Activated naive CD8-positive, alpha-beta T cell treated with anti-CD3 and anti-CD28 coated beads for 36 hours (primary cell): ENCODE measurements around the gene WFDC9. TPM values are rescaled to one million over a fixed set of nuclear protein-coding genes. Genes with fewer than 3 reads are reported as not detected.
A peak's percentile ranks its signal among the peaks of the same experiment; 100 is the strongest.
"Not testable (repeated sequence)": the region's sequence is repeated elsewhere in the genome, so short reads cannot be mapped to it uniquely, and the experiment has no call there.

Experiments used
- DNase-seq: peaks from one replicate; pipeline ENCODE4 v3.0.0; 2021
- H3K27ac Mint-ChIP-seq: one replicate; pipeline ENCODE4 v1.8.0; 2022; ENCODE audit warnings: mild to moderate bottlenecking, moderate library complexity, mixed read lengths
- H3K27me3 Mint-ChIP-seq: one replicate; pipeline ENCODE4 v1.8.0; 2022; ENCODE audit warnings: mild to moderate bottlenecking, mixed read lengths
- H3K36me3 Mint-ChIP-seq: one replicate; pipeline ENCODE4 v1.8.0; 2021; ENCODE audit warnings: mild to moderate bottlenecking, mixed read lengths
- H3K4me1 Mint-ChIP-seq: one replicate; pipeline ENCODE4 v1.8.0; 2021; ENCODE audit warnings: mixed read lengths
- H3K4me3 Mint-ChIP-seq: one replicate; pipeline ENCODE4 v1.8.0; 2022; ENCODE audit warnings: mild to moderate bottlenecking, moderate library complexity, mixed read lengths
- H3K9me3 Mint-ChIP-seq: one replicate; pipeline ENCODE4 v1.8.0; 2022; ENCODE audit warnings: mixed read lengths
- total RNA-seq, 2 experiments: library from RNA; stranded (reverse); gene quantifications; one replicate each; pipeline ENCODE4 v1.2.3, GENCODE V29; 2021

The WFDC9 gene
- total RNA-seq, 2 experiments from 2014 or later, result not detected

DNA sequence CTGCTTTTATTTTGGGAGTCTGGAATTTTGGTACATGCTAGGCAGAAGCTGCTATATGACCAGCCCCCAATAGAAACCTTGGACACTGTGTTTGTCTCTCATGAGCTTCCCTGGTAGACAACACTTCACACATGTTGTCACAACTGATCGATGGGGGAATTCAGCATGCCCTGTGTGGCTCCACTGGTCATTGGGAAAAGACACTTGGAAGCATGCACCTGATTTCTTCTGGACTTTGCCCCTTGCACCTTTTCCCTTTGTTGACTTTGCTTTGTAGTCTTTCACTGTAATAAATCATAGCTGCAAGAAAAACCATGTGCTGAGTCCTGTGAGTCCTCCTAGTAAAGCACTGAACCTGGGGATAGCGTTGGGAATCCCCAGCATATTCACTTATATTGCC lies 9.5 kb downstream of the WFDC9 start:
- H3K36me3 Mint-ChIP-seq, result no peaks in the 10 kb centered on the region
- peaks cover 10% of the 10 kb centered on the region for H3K9me3 Mint-ChIP-seq
- H3K27me3 Mint-ChIP-seq, result peaks cover 11% of the 10 kb centered on the region
- no peak for DNase-seq
- no peak overlapping the region for H3K4me3 Mint-ChIP-seq
- no peaks in the 10 kb centered on the region for H3K4me1 Mint-ChIP-seq
- H3K27ac Mint-ChIP-seq, result no peak overlapping the region

DNA sequence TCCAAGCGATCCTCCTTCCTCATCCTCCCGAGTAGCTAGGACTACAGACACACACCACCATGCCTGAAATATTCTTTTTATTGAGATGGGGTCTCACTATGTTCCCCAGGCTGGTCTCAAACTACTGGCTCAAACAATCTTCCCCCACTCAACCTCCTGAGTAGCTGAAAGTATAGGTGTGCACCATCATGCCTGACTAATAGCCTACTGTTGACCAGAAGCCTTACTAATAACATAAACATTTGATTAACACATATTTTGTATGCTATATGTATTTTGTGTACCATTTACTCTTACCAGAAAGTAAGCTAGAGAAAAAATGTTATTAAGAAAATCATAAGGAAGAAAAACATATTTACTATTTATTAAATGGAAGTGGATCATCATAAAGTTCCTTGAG lies 13.5 kb downstream of the WFDC9 start:
- Mint-ChIP-seq H3K27me3 (peaks cover 11% of the 10 kb centered on the region), H3K36me3 (no peaks in the 10 kb centered on the region), H3K9me3 (peaks cover 2% of the 10 kb centered on the region), H3K27ac (no peak overlapping the region), H3K4me3 (no peak overlapping the region), H3K4me1 (no peaks in the 10 kb centered on the region)
- no peak for DNase-seq

DNA sequence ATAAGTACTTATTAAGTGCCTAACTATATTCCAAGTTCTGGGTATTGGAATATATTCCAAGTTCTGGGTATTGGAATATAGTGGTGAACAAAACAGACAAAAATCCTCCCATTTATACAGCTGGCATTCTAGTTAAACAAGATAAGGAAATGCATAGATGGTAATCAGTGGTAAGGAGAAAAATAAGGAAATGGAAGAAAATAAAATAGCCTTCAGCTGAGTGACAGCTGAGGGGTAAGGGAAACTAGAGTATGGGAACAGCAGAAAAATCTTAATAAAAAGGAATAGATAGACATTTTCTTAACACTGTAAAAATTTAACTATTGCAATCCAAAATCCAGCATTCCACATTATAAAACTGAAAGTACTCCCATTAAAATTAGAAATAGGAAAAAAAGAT lies 18.8 kb downstream of the WFDC9 start:
- Mint-ChIP-seq H3K27ac (no peak overlapping the region), H3K9me3 (peaks cover 6% of the 10 kb centered on the region), H3K4me3 (no peak overlapping the region), H3K4me1 (peaks cover 15% of the 10 kb centered on the region), H3K36me3 (peaks cover 2% of the 10 kb centered on the region), H3K27me3 (peaks cover 22% of the 10 kb centered on the region)
- DNase-seq, result no peak

GRCh38 chr20:45611054-45611453 lies 20.0 kb downstream of the WFDC9 start:
- Mint-ChIP-seq H3K4me1 (peaks cover 20% of the 10 kb centered on the region), H3K9me3 (peaks cover 12% of the 10 kb centered on the region), H3K4me3 (no peak overlapping the region), H3K27me3 (peaks cover 28% of the 10 kb centered on the region), H3K36me3 (peaks cover 2% of the 10 kb centered on the region), H3K27ac (peak overlapping the region; percentile 51)
- peak; percentile 32 for DNase-seq

DNA sequence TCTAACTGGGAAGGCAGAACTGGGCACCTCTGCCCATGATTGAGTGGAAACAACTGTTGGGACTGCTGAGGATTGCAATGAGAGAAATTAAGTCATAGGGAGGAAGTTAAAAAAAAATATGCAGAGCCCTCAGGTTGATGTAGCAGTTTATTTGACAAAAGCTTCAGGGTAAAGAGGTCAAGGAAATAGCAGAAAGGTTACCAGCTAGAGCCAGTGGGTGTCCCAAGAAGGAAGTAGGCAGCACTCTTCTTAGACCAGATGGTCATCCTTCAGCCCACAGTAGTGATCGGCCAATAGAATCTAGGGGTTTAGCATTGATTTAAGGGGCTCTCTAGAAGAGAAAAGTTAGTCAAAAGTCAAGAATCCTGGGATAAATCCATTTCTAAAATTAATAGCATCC lies 23.3 kb downstream of the WFDC9 start:
- Mint-ChIP-seq H3K36me3 (peaks cover 2% of the 10 kb centered on the region), H3K4me1 (peaks cover 22% of the 10 kb centered on the region), H3K27me3 (peaks cover 43% of the 10 kb centered on the region), H3K4me3 (no peak overlapping the region), H3K9me3 (peaks cover 24% of the 10 kb centered on the region), H3K27ac (no peak overlapping the region)
- DNase-seq, result no peak

DNA sequence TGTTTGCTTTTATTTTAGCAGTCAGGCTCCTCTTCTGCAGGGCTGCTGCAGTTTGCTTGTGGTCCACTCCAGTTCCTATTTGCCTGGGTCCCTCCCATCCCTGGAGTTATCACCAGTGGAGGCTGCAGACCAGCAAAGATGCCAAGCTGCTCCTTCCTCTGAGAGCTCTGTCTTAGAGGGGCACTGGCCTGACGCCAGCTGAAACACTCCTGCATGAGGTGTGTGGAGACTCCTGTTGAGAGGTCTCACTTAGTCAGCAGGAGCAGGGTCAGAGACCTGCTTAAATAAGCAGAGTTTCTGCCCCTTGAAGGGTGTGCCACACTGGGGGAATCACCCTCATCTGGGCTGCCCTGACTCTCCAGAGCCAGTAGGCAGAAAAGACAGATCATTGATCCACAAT lies 35.8 kb downstream of the WFDC9 start:
- Mint-ChIP-seq H3K27ac (no peak overlapping the region), H3K4me3 (no peak overlapping the region), H3K4me1 (no peaks in the 10 kb centered on the region), H3K36me3 (no peaks in the 10 kb centered on the region), H3K27me3 (peaks cover 46% of the 10 kb centered on the region), H3K9me3 (peaks cover 3% of the 10 kb centered on the region)
- no peak for DNase-seq

DNA sequence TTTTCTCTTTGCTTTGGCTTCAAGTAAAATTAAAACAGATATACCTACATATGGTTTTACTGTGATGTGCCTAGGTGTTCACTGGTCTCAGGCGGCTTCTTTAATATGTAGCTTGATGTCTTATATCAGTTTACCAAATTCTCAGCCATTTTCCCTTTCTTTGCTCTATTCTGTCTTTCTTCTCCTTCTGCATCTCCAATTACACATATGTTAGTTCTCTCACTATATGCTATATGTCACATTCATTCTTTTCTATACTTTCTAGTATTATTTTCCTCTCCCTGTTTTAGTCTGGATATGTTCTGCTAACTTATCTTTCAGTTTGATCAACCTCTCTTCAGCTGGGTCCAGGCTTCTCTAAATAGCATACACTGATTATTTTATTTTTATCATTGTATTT lies 37.6 kb downstream of the WFDC9 start:
- Mint-ChIP-seq H3K27ac (no peak overlapping the region), H3K27me3 (peaks cover 39% of the 10 kb centered on the region), H3K36me3 (no peaks in the 10 kb centered on the region), H3K9me3 (peaks cover 3% of the 10 kb centered on the region), H3K4me1 (no peaks in the 10 kb centered on the region), H3K4me3 (no peak overlapping the region)
- no peak for DNase-seq

DNA sequence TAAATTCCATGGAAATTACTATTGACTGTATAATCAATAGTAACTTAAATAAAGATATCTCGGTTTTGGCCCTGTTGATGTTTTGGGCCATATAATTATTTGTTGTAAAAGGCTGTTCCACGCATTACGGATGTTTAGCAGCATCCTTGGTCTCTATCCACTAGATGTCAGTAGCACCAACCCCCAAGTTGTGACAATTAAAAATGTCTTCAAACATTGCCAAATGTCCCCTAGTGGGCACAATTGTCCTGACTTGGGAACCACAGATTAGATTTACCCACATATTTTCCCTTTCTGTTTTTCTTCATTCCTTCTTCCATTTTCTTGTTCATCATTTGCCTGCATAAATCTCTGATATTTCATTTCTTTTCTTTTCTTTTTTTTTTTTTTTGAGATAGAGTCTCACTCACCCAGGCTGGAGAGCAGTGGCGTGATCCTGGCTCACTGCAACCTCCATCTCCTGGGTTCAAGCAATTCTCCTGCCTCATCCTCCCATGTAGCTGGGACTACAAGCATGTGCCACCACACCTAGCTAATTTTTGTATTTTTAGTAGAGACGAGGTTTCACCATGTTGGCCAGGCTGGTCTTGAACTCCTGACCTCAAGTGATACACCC lies 38.4 kb downstream of the WFDC9 start:
- Mint-ChIP-seq H3K9me3 (peaks cover 3% of the 10 kb centered on the region), H3K27ac (no peak overlapping the region), H3K4me3 (no peak overlapping the region), H3K27me3 (peaks cover 33% of the 10 kb centered on the region), H3K36me3 (no peaks in the 10 kb centered on the region), H3K4me1 (no peaks in the 10 kb centered on the region)
- DNase-seq, result peak; percentile 13

DNA sequence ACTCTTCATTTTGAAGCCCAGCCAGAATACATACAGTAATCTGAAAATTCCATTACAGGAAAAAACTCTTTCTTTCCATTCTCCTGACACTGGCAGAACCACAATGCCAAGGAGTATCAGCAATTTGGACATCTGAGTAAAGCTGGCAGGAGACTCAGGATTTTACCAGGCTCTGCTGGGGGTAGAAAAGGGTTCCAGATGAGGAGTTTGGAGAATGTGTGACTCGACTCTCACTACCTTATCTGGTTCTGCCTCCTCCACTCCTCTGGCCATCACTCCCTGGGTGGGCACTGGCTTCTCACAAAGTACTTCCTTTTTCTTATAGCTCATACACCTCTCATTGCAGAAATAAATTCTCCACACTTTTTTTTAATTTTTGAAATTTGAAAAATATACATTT lies 41.4 kb downstream of the WFDC9 start:
- no peak overlapping the region for H3K4me3 Mint-ChIP-seq
- H3K27ac Mint-ChIP-seq, result no peak overlapping the region
- no peak for DNase-seq
- peaks cover 26% of the 10 kb centered on the region for H3K27me3 Mint-ChIP-seq
- H3K9me3 Mint-ChIP-seq, result peaks cover 3% of the 10 kb centered on the region
- no peaks in the 10 kb centered on the region for H3K4me1 Mint-ChIP-seq
- no peaks in the 10 kb centered on the region for H3K36me3 Mint-ChIP-seq

DNA sequence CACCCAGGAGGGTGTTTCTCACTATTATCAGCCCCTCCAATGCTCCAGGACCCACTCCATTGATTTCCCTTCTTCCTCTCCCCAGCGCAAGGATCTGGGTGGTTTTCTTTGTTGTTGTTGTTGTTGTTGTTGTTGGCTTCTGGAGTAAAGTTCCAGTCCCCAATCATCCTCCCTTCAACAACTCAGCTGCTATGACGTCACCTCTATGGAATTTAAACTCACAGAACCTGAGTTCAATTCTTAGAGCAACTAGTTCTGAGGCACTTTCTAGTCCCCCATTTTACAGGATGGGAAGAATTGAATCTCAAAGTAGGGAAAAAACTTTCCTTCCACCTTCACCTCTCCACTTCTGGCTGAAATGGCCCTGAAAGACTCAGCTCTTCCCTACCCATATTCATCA lies 42.3 kb downstream of the WFDC9 start:
- H3K4me1 Mint-ChIP-seq, result no peaks in the 10 kb centered on the region
- H3K9me3 Mint-ChIP-seq, result peaks cover 3% of the 10 kb centered on the region
- H3K36me3 Mint-ChIP-seq, result no peaks in the 10 kb centered on the region
- peaks cover 21% of the 10 kb centered on the region for H3K27me3 Mint-ChIP-seq
- no peak for DNase-seq
- no peak overlapping the region for H3K4me3 Mint-ChIP-seq
- no peak overlapping the region for H3K27ac Mint-ChIP-seq

DNA sequence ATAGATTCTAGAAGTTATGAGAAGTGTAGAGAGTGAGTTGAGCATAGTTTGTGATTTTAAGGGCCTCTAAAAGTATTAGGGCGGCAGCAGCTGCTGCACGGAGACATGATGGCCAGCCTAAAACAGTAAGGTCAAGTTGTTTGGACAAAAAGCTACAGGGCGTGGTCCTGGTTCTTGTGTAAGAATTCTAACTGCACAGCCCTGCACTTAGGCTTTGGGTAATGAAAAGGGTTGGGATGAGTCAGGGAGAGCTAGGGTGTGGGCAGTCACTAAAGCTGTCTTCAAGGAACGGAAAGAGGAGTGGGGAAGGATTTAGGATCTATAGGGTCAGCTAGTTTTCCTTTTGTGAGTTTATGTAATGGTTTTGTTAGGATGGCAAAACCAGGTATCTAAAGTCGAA lies 45.1 kb downstream of the WFDC9 start:
- H3K27ac Mint-ChIP-seq, H3K36me3 Mint-ChIP-seq, H3K9me3 Mint-ChIP-seq, H3K4me1 Mint-ChIP-seq, H3K4me3 Mint-ChIP-seq, DNase-seq: not testable (repeated sequence)
- H3K27me3 Mint-ChIP-seq, result peaks cover 21% of the 10 kb centered on the region

- DNase-seq, H3K27ac Mint-ChIP-seq, H3K9me3 Mint-ChIP-seq, H3K36me3 Mint-ChIP-seq, H3K4me3 Mint-ChIP-seq, H3K4me1 Mint-ChIP-seq: not testable (repeated sequence)
- H3K27me3 Mint-ChIP-seq, result peaks cover 29% of the 10 kb centered on the region
Observed at GRCh38 chr20:45584294-45584693, 46.8 kb downstream of the WFDC9 start.

DNA sequence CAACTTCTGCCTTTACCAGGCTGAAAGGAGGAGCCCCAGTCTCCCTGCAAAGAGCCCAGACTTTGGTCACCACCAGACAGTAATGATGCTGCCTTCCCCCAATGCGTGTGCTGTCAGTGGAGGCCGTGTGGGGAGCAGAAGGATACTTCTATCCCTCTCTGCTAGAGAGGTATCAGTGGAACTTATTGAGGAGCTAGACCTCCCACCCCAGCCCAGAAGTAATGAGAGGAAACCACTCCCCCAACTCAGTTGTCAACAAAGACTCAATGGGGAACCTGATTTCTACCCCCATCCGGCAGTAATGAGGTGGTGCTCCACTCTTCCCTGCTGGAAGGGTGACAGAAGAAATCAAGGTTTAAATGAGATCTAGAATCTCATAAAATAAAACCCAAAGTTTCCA lies 47.6 kb downstream of the WFDC9 start:
- no peak overlapping the region for H3K27ac Mint-ChIP-seq

DNA sequence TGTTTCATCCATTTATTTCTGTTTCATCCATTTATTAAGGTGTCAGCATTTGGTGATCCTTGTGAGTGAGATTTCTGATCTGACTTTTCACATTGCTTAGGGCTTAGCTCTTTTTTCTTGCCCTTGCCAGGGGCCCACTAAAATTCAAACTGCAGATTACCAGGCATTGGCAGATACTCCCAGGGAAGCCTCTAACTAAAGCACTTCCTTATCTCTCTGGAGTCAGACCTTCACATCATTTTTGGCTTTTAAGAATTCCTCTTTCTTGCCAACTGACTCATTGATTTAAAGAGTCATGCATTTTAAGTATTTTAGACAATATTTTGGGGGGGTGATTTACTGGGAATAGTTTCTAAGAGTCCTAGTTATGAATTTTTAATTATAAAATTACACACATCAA lies 49.4 kb downstream of the WFDC9 start:
- no peaks in the 10 kb centered on the region for H3K36me3 Mint-ChIP-seq
- no peaks in the 10 kb centered on the region for H3K9me3 Mint-ChIP-seq
- no peak overlapping the region for H3K27ac Mint-ChIP-seq
- no peak for DNase-seq
- H3K27me3 Mint-ChIP-seq, result peaks cover 25% of the 10 kb centered on the region
- no peak overlapping the region for H3K4me3 Mint-ChIP-seq
- H3K4me1 Mint-ChIP-seq, result no peaks in the 10 kb centered on the region

More for the DNA sequence above, 47.6 kb downstream of the WFDC9 start:
- no peaks in the 10 kb centered on the region for H3K4me1 Mint-ChIP-seq
- no peaks in the 10 kb centered on the region for H3K9me3 Mint-ChIP-seq
- no peak for DNase-seq
- H3K4me3 Mint-ChIP-seq, result no peak overlapping the region
- peaks cover 25% of the 10 kb centered on the region for H3K27me3 Mint-ChIP-seq
- no peaks in the 10 kb centered on the region for H3K36me3 Mint-ChIP-seq

- H3K27ac Mint-ChIP-seq, result no peak within 1 kb of the TSS
- H3K9me3 Mint-ChIP-seq, result no peaks in the 10 kb centered on the region
- H3K4me1 Mint-ChIP-seq, result no peaks in the 10 kb centered on the region
- peaks cover 32% of the 10 kb centered on the region for H3K27me3 Mint-ChIP-seq
- H3K36me3 Mint-ChIP-seq, result no peaks in the 10 kb centered on the region
- no peak for DNase-seq
- no peak within 1 kb of the TSS for H3K4me3 Mint-ChIP-seq
Observed at GRCh38 chr20:45579184-45579583, 51.9 kb downstream of the WFDC9 start, which contains the start of gene WFDC8. Gene WFDC8 (minus strand): TSS chr20:45579284. CDS start chr20:45579247, 37 bp downstream.

DNA sequence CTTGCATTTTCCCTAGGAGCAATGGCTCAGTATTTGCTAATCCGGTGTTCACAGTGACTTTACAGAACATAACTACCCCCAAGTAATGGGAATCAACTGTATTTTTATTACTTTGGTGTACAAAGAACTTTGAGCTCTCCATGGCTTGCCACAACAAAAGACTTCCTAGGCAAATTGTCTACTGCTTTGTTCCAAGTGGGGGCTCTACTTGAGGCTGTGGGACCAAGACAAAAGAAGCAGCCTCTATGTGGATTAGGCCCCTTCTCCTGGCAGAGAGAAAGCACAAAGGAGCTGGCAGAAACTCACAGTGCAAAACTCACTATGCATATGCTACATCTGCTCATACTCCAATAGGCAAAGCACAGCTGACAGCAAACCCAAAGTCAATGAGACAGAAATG lies 52.9 kb downstream of the WFDC9 start:
- Mint-ChIP-seq H3K9me3 (no peaks in the 10 kb centered on the region), H3K27ac (no peak overlapping the region), H3K27me3 (peaks cover 36% of the 10 kb centered on the region), H3K4me3 (no peak overlapping the region), H3K36me3 (no peaks in the 10 kb centered on the region), H3K4me1 (no peaks in the 10 kb centered on the region)
- DNase-seq, result no peak
